Measurements from ENCODE around the gene CRIP3.

The CRIP3 gene

DNA sequence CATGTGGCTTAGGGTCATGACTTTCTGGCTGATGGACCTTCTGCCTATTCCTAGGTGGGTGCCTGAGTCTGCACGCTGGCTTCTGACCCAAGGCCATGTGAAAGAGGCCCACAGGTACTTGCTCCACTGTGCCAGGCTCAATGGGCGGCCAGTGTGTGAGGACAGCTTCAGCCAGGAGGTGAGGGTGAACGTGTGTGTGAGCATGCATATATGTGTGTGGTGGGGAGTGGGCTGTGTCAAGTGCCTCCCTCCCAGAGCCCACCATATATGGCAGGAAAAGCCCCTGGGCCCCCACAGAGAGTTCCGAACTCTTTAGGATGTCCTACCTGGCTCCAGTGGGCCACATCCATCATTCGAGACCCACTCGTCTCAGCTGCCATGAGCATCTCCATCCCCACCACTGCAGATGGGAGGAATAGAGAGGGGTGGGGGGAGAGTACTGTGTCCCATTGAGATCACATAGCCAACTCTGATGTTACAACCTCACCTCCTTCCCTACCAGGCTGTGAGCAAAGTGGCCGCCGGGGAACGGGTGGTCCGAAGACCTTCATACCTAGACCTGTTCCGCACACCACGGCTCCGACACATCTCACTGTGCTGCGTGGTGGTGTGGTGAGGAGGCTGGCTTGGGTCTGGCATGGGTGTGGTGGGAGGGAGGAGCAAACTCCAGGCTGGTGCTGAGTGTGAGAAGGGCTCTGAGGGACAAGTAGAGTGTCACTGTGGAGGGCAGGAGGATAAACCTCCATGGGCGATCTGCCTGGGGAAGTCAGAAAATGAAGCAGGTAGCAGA lies 7.3 kb downstream of the CRIP3 start:
- TF ChIP-seq, protein P1, sequence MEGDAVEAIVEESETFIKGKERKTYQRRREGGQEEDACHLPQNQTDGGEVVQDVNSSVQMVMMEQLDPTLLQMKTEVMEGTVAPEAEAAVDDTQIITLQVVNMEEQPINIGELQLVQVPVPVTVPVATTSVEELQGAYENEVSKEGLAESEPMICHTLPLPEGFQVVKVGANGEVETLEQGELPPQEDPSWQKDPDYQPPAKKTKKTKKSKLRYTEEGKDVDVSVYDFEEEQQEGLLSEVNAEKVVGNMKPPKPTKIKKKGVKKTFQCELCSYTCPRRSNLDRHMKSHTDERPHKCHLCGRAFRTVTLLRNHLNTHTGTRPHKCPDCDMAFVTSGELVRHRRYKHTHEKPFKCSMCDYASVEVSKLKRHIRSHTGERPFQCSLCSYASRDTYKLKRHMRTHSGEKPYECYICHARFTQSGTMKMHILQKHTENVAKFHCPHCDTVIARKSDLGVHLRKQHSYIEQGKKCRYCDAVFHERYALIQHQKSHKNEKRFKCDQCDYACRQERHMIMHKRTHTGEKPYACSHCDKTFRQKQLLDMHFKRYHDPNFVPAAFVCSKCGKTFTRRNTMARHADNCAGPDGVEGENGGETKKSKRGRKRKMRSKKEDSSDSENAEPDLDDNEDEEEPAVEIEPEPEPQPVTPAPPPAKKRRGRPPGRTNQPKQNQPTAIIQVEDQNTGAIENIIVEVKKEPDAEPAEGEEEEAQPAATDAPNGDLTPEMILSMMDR (IDR thresholded peaks at IDR 0.05; ENCODE audit: low read length) = no peak
- TF ChIP-seq EZH2 (IDR thresholded peaks at IDR 0.05; ENCODE audit: borderline replicate concordance, low read length) = no peak
- H3K9ac ChIP-seq (ENCODE audit: low read length) = no peak overlapping the region

DNA sequence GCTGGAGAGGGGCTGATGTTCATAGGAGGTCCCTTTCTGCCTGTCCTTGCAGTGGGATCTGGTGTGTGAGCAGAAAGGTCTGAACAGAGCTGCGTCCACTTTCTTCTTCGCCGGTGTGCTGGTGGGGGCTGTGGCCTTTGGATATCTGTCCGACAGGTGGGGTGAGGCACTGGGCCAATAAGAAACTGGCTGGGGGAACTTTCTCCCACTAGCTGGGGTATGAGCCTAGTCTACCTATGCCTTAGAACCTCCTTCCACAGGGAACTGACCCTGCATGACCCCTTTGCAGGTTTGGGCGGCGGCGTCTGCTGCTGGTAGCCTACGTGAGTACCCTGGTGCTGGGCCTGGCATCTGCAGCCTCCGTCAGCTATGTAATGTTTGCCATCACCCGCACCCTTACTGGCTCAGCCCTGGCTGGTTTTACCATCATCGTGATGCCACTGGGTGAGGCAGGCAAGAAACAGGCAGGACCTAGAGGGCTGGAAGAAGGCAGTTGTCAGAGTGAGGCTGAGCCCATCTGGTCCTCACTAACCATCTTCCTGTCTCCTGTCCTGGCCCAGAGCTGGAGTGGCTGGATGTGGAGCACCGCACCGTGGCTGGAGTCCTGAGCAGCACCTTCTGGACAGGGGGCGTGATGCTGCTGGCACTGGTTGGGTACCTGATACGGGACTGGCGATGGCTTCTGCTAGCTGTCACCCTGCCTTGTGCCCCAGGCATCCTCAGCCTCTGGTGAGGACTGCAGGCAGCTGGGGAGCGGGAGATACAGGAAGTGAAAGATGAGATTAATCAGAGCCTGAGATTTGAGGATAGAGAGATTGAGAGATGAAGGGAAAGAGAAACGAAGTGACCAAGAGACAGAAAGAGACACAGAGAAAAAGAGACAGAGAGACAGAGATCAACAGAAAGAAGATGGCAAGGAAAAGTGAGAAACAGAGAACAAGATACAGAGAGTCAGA lies 9.0 kb downstream of the CRIP3 start:
- no peak overlapping the region for H3K9ac ChIP-seq (ENCODE audit: low read length)
- H3K4me3 ChIP-seq (ENCODE audit: low read depth, low read length, poor library complexity, severe bottlenecking) = no peak overlapping the region

More for the DNA sequence above, 7.3 kb downstream of the CRIP3 start:
- H3K4me3 ChIP-seq (ENCODE audit: low read depth, low read length, poor library complexity, severe bottlenecking) = no peak overlapping the region
- no peaks in the 10 kb centered on the region for H3K79me2 ChIP-seq (ENCODE audit: insufficient read depth, low read length)
- H3K9me3 ChIP-seq (ENCODE audit: low read length) = no peaks in the 10 kb centered on the region
- H3K4me1 ChIP-seq (ENCODE audit: insufficient read depth, low read length, severe bottlenecking) = no peaks in the 10 kb centered on the region
- no peaks in the 10 kb centered on the region for H3F3A ChIP-seq (ENCODE audit: insufficient read depth, low read length)
- H4K20me1 ChIP-seq (ENCODE audit: insufficient read depth, low read length) = no peaks in the 10 kb centered on the region
- H3K9me2 ChIP-seq (ENCODE audit: low read depth, low read length) = no peaks in the 10 kb centered on the region
- 0 out of 2 replicates have a peak, but pooled peaks cover 5% of the 10 kb centered on the region for H3K27me3 ChIP-seq (ENCODE audit: insufficient read depth, low read length)
- H3K36me3 ChIP-seq (ENCODE audit: insufficient read depth, low read length) = no peaks in the 10 kb centered on the region
- no peak overlapping the region for H2AFZ ChIP-seq (ENCODE audit: low read length)
- H3K27ac ChIP-seq (ENCODE audit: low read depth, low read length, poor library complexity, severe bottlenecking) = no peak overlapping the region
- no peak overlapping the region for H3K4me2 ChIP-seq (ENCODE audit: low read length)

More for the DNA sequence above, 9.0 kb downstream of the CRIP3 start:
- Histone ChIP-seq H3K27me3 (ENCODE audit: insufficient read depth, low read length) (0 out of 2 replicates have a peak, but pooled peaks cover 5% of the 10 kb centered on the region), H3K36me3 (ENCODE audit: insufficient read depth, low read length) (no peaks in the 10 kb centered on the region), H3K4me2 (ENCODE audit: low read length) (no peak overlapping the region), H3K9me2 (ENCODE audit: low read depth, low read length) (no peaks in the 10 kb centered on the region), H4K20me1 (ENCODE audit: insufficient read depth, low read length) (no peaks in the 10 kb centered on the region), H2AFZ (ENCODE audit: low read length) (no peak overlapping the region), H3K27ac (ENCODE audit: low read depth, low read length, poor library complexity, severe bottlenecking) (no peak overlapping the region), H3K9me3 (ENCODE audit: low read length) (no peaks in the 10 kb centered on the region), H3F3A (ENCODE audit: insufficient read depth, low read length) (no peaks in the 10 kb centered on the region), H3K79me2 (ENCODE audit: insufficient read depth, low read length) (no peaks in the 10 kb centered on the region), H3K4me1 (ENCODE audit: insufficient read depth, low read length, severe bottlenecking) (no peaks in the 10 kb centered on the region)
- TF ChIP-seq, protein P1 (IDR thresholded peaks at IDR 0.05; ENCODE audit: low read length) = no peak
- TF ChIP-seq EZH2 (IDR thresholded peaks at IDR 0.05; ENCODE audit: borderline replicate concordance, low read length) = no peak

Data from OCI-LY1 (cell line).